ENCODE measurements around the gene CDPF1. TPM values are rescaled to one million over a fixed set of nuclear protein-coding genes. Genes with fewer than 3 reads are reported as not detected.

The CDPF1 gene
- polyA plus RNA-seq, 1 donor (not counting 4 experiments of a cell fraction or from before 2014, with no cell fraction given) = 5.9 TPM

DNA sequence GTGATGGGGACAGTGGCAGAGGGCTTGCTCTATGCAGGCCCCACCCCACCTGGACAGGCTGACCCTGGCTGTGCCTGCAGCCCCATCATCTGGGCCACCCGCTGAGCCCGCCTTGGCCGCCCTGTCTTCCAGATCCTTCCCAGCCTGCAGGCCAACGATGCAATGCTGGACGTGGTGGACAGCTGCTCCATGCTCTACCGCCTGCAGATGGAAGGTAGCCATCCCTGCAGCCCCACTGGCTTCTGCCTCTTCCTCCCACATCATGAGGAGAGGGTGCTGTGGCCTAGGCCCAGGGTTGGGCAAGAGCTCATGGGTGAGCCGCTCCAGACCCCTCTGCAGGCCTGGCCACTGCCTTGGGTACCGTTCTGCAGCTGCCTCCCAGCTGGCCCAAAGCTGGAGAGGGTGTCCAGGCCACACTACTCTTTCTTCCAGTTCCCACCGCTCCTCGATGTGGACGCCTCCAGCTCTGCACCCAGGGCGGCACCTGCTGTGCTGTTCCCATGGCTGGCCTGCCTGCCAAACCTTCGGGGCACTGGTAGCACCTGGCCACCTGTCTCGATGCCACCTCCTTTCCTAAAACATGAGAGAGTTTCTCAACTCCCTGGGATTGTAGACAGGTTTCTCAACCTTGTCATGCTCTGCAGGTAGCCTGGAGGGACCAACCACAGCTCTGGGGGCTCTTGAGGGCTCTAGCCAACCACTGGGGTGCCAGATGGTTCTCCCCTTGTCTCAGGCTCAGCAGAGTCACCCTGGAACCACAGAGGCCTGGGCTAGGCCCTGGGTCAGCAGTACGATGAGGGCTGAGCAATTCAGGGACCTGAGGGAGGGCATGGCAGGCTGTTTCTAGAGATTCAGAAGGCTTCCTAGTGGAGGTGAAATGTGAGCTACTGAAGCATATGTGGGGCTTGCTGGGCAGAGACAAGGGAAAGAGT is 37.1 kb upstream of the CDPF1 start:
- Histone ChIP-seq H3K27ac (ENCODE audit: control insufficient read depth, insufficient read depth, low read length) (no peak overlapping the region), H3K4me1 (ENCODE audit: control insufficient read depth, extremely low read depth, insufficient read depth, low read length) (peaks cover 7% of the 10 kb centered on the region), H3K79me2 (ENCODE audit: control insufficient read depth, insufficient read depth, low read length) (no peaks in the 10 kb centered on the region), H3K4me3 (ENCODE audit: control insufficient read depth in 2 of 3, extremely low read depth in 1 of 3, insufficient read depth in 2 of 3, low read depth in 1 of 3, low read length in 3 of 3) (no peak overlapping the region), H2AFZ (ENCODE audit: control insufficient read depth, low read length) (no peak overlapping the region), H3K9me1 (ENCODE audit: control insufficient read depth, extremely low read depth, insufficient read depth, low read length) (no peaks in the 10 kb centered on the region), H3K9me3 (ENCODE audit: control insufficient read depth, low read depth, low read length) (no peaks in the 10 kb centered on the region), H4K20me1 (ENCODE audit: control insufficient read depth, extremely low read depth, insufficient read depth, low read length) (no peaks in the 10 kb centered on the region), H3K4me2 (ENCODE audit: control insufficient read depth, extremely low read depth, insufficient read depth, low read depth, low read length) (no peak overlapping the region), H3K9ac (ENCODE audit: control insufficient read depth, extremely low read depth, insufficient read depth, low read length) (no peak overlapping the region), H3K36me3 (ENCODE audit: control insufficient read depth in 2 of 2, extremely low read depth in 1 of 2, insufficient read depth in 2 of 2, low read length in 2 of 2) (peaks cover 0 to 7% of the 10 kb centered on the region in 2 experiments), H3K27me3 (ENCODE audit: control insufficient read depth, extremely low read depth, insufficient read depth, low read length) (peaks cover 4% of the 10 kb centered on the region)
- TF ChIP-seq, protein P1, sequence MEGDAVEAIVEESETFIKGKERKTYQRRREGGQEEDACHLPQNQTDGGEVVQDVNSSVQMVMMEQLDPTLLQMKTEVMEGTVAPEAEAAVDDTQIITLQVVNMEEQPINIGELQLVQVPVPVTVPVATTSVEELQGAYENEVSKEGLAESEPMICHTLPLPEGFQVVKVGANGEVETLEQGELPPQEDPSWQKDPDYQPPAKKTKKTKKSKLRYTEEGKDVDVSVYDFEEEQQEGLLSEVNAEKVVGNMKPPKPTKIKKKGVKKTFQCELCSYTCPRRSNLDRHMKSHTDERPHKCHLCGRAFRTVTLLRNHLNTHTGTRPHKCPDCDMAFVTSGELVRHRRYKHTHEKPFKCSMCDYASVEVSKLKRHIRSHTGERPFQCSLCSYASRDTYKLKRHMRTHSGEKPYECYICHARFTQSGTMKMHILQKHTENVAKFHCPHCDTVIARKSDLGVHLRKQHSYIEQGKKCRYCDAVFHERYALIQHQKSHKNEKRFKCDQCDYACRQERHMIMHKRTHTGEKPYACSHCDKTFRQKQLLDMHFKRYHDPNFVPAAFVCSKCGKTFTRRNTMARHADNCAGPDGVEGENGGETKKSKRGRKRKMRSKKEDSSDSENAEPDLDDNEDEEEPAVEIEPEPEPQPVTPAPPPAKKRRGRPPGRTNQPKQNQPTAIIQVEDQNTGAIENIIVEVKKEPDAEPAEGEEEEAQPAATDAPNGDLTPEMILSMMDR (optimal IDR thresholded peaks at IDR 0.05 in 1 of 3, IDR thresholded peaks at IDR 0.05 in 1 of 3, conservative IDR thresholded peaks at IDR 0.05 in 1 of 3; ENCODE audit: extremely low read depth in 1 of 3, insufficient read depth in 2 of 3, low read length in 3 of 3) = no peak
- no peak for TF ChIP-seq EZH2 (IDR thresholded peaks at IDR 0.05; ENCODE audit: low read length)
- no peak for FAIRE-seq
- DNase-seq (ENCODE audit: low read depth, low spot score) = no peak
- dilution Hi-C loops (cut with MboI; ENCODE audit: extremely low pct_ligation_motif_present, low sequenced_read_pairs) = no loop called here

DNA sequence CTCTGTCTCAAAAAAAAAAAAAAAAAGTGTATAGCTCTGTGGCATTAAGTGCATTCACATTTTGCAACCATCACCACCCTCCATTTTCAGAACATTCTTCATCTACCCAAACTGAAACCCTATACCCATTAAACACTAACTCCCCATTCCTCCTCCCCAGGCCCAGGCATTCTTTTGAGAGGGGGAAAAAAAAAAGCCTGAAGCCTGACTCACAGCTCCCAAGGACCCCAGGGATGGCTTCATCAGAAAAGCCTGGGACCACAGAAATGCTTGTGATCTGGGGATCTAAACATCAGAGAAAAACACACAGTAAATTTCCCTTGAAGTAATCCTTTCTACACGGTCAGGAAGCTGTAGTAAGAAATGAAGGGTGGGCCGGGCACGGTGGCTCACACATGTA is 35.9 kb upstream of the CDPF1 start:
- dilution Hi-C loops (cut with MboI; ENCODE audit: extremely low pct_ligation_motif_present, low sequenced_read_pairs) = no loop called here
- Histone ChIP-seq H2AFZ (ENCODE audit: control insufficient read depth, low read length) (no peak overlapping the region), H3K9ac (ENCODE audit: control insufficient read depth, extremely low read depth, insufficient read depth, low read length) (no peak overlapping the region), H3K27ac (ENCODE audit: control insufficient read depth, insufficient read depth, low read length) (no peak overlapping the region), H3K27me3 (ENCODE audit: control insufficient read depth, extremely low read depth, insufficient read depth, low read length) (peaks cover 4% of the 10 kb centered on the region), H3K9me3 (ENCODE audit: control insufficient read depth, low read depth, low read length) (no peaks in the 10 kb centered on the region), H4K20me1 (ENCODE audit: control insufficient read depth, extremely low read depth, insufficient read depth, low read length) (no peaks in the 10 kb centered on the region), H3K36me3 (ENCODE audit: control insufficient read depth in 2 of 2, extremely low read depth in 1 of 2, insufficient read depth in 2 of 2, low read length in 2 of 2) (peaks cover 6 to 8% of the 10 kb centered on the region in 2 experiments), H3K4me2 (ENCODE audit: control insufficient read depth, extremely low read depth, insufficient read depth, low read depth, low read length) (no peak overlapping the region), H3K4me1 (ENCODE audit: control insufficient read depth, extremely low read depth, insufficient read depth, low read length) (peaks cover 7% of the 10 kb centered on the region), H3K4me3 (ENCODE audit: control insufficient read depth in 2 of 3, extremely low read depth in 1 of 3, insufficient read depth in 2 of 3, low read depth in 1 of 3, low read length in 3 of 3) (no peak overlapping the region), H3K9me1 (ENCODE audit: control insufficient read depth, extremely low read depth, insufficient read depth, low read length) (no peaks in the 10 kb centered on the region), H3K79me2 (ENCODE audit: control insufficient read depth, insufficient read depth, low read length) (no peaks in the 10 kb centered on the region)
- FAIRE-seq (no peak), DNase-seq (ENCODE audit: low read depth, low spot score) (no peak)
- no peak for TF ChIP-seq EZH2 (IDR thresholded peaks at IDR 0.05; ENCODE audit: low read length)
- TF ChIP-seq, protein P1 (optimal IDR thresholded peaks at IDR 0.05 in 1 of 3, IDR thresholded peaks at IDR 0.05 in 1 of 3, conservative IDR thresholded peaks at IDR 0.05 in 1 of 3; ENCODE audit: extremely low read depth in 1 of 3, insufficient read depth in 2 of 3, low read length in 3 of 3) = no peak

Data from keratinocyte (primary cell).